Measurements from ENCODE around the gene BIN2.

Gene BIN2

GRCh38 chr12:51242876-51243275 is 81.1 kb downstream of the BIN2 start:
- no peak for TF ChIP-seq CTCF (conservative IDR thresholded peaks at IDR 0.05; ENCODE audit: low read length)
- no peak for DNase-seq (ENCODE audit: low read depth)
- H3K4me3 ChIP-seq (ENCODE audit: low read length): no peak overlapping the region

DNA sequence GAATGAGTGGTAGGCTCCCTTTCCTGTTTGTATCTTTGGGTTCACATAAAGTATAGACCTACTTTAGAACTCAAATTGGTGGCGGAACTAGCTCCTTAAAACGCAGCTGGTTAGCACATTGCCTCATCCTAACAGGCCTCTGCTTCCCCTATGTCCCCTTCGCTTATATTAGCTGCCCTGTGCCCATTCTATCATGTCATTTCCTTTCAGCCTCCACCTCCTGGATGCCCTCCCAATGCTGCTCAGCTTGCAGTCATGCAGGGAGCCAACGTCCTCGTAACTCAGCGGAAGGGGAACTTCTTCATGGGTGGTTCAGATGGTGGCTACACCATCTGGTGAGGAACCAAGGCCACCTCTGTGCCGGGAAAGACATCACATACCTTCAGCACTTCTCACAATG is 81.9 kb downstream of the BIN2 start:
- no peak for DNase-seq (ENCODE audit: low read depth)
- TF ChIP-seq CTCF (conservative IDR thresholded peaks at IDR 0.05; ENCODE audit: low read length): no peak
- H3K4me3 ChIP-seq (ENCODE audit: low read length): no peak overlapping the region

DNA sequence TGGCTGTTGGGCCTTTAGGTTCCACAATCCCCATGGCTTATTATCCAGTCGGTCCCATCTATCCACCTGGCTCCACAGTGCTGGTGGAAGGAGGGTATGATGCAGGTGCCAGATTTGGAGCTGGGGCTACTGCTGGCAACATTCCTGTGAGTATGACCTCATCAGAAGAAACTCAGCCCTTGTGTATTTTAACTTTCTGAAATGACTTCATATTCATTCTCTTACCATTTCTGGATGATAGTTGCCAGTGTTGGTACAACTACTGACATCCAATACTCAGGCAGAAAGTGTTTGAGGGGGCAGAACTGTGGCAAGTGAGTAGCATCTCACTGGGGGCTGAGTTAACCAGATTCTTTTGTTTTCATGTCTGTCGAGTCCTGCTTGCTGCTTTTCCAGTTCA is 83.0 kb downstream of the BIN2 start:
- no peak overlapping the region for H3K4me3 ChIP-seq (ENCODE audit: low read length)
- no peak for DNase-seq (ENCODE audit: low read depth)
- no peak for TF ChIP-seq CTCF (conservative IDR thresholded peaks at IDR 0.05; ENCODE audit: low read length)

DNA sequence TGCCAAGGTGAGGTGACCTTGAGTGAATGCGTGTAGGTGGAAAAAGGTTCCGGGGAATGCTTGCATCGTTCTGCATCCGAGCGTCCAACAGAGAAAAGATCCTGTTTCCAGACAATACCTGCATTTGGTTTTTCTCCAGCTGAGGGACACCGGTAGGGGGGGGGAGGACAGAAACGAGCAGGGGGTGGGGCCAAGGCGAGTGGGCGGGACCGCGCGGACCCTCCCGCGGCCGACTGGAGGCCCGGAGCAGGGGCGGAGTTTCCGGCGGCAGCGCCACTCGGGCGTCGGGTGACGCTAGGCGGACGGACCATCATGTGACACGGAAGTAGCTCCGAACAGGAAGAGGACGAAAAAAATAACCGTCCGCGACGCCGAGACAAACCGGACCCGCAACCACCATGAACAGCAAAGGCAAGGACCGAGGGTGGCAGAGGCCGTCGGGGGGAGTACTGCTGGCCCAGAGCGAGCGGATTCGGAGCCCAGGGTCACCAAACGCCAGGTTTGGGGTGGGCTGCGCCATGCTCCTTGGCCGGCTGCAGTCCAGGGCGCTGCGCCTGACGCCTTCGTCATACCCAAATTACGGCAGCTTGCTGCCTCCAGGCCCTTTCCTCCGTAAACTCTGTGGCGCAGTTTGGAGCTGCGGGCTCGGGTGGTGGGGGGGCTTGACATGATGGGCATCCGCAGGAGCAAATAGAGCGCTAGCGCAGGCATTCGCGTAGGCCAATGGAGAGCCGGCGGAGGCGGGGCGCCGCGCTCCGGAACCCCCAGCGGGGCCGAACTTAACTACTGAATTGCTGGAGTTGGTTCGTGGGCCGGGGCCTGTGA is 85.3 kb downstream of the BIN2 start, which contains the start of gene DAZAP2:
Gene DAZAP2, plus strand, starts transcription at position 317 of the 825 bp plus-strand sequence. Its CDS starts 82 bp downstream, at position 399.
- H3K4me3 ChIP-seq (ENCODE audit: low read length): peak within 1 kb of the TSS; percentile 100

DNA sequence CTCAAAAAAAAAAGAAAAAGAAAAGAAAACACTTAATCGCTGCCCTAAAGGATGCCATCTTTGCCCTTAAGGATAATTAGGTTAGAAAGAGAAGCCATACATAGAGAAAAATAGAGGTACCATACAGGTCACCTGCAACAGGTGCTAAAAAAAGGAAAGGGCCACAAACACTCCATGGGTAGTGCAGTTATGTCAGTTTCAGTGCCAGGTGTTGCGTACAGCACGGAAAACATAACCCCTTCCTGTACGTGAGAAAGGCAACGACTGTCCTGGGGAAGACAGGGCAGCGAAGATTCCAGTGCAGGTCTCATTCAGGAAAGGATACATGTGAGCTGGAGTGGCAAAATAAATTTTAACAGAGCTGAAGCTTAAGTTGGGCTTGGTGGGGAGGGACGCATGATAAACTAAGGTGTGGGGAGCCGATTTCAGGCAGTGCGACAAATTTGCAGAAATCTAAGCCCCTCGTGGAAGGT is 85.9 kb downstream of the BIN2 start:
- peak overlapping the region; percentile 100 for H3K4me3 ChIP-seq (ENCODE audit: low read length)
- no peak for TF ChIP-seq CTCF (conservative IDR thresholded peaks at IDR 0.05; ENCODE audit: low read length)
- DNase-seq (ENCODE audit: low read depth): no peak

More for the DNA sequence above, 85.3 kb downstream of the BIN2 start, which contains the start of gene DAZAP2:
- peak; percentile 42 for TF ChIP-seq CTCF (conservative IDR thresholded peaks at IDR 0.05; ENCODE audit: low read length)
- DNase-seq (ENCODE audit: low read depth): peak; percentile 94

DNA sequence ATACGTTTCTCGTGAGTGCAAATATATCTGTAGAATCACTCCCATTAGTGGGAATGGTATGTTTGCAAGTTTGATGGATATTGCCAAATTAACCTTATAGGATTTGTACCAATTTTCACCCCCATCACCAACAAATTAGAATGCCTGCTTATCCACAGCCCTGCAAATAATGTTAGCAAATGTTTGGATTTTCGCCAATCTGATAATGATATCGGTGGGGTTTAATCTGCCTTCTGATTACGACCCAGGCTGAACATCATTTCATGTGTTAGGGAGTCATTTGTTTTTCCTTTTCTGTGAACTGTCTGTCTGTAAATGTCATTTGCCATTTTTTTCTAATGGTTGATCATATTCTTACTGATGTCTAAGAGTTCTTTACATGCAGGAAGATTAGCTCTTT is 89.4 kb downstream of the BIN2 start:
- no peak overlapping the region for H3K4me3 ChIP-seq (ENCODE audit: low read length)
- no peak for TF ChIP-seq CTCF (conservative IDR thresholded peaks at IDR 0.05; ENCODE audit: low read length)
- no peak for DNase-seq (ENCODE audit: low read depth)

- TF ChIP-seq CTCF (conservative IDR thresholded peaks at IDR 0.05; ENCODE audit: low read length): no peak
- no peak overlapping the region for H3K4me3 ChIP-seq (ENCODE audit: low read length)
- DNase-seq (ENCODE audit: low read depth): no peak
Observed at GRCh38 chr12:51232642-51233041, 91.3 kb downstream of the BIN2 start.
